CD14-positive monocyte (primary cell): ENCODE measurements around the gene RPS25. TPM values are rescaled to one million over a fixed set of nuclear protein-coding genes. Genes with fewer than 3 reads are reported as not detected.

ENCODE experiments used
- DNase-seq, 3 donors: peaks; one replicate each; pipeline ENCODE4 v3.0.0-alpha.2; 2011 to 2022
- H2AFZ ChIP-seq: 2 replicates; pipeline ENCODE4 v1.6.0; 2012; ENCODE audit warnings: mild to moderate bottlenecking, low read depth, low read length, inconsistent platforms; ENCODE audit not compliant: insufficient read depth, poor library complexity, severe bottlenecking
- H3K27ac ChIP-seq, 2 donors: 1 replicate in 1 of 2; 2 replicates in 1 of 2; pipeline ENCODE4 v1.5.1; 2012 to 2013; ENCODE audit warnings: low read length in 2 of 2, control low read depth in 1 of 2, inconsistent platforms in 1 of 2, low read depth in 1 of 2, mild to moderate bottlenecking in 1 of 2
- H3K27me3 ChIP-seq, 2 donors: one replicate each; pipeline versions ENCODE4 v1.6.0 to v1.6.1; 2011 to 2013; ENCODE audit warnings: low read length in 2 of 2; ENCODE audit not compliant: control insufficient read depth in 2 of 2, insufficient read depth in 2 of 2
- H3K36me3 ChIP-seq, 2 donors: replicated peaks in 1 of 2; 1 replicate in 1 of 2; 2 replicates in 1 of 2; pipeline versions ENCODE4 v1.5.1 to v1.6.1; 2012 to 2013; ENCODE audit warnings: low read length in 2 of 2, control low read depth in 1 of 2, inconsistent platforms in 1 of 2, mild to moderate bottlenecking in 1 of 2; ENCODE audit not compliant: insufficient read depth in 2 of 2, control insufficient read depth in 1 of 2
- H3K4me1 ChIP-seq, 2 donors: 1 replicate in 1 of 2; 2 replicates in 1 of 2; pipeline versions ENCODE4 v1.5.1 to v1.6.1; 2012 to 2013; ENCODE audit warnings: low read length in 2 of 2, control low read depth in 1 of 2, inconsistent platforms in 1 of 2, mild to moderate bottlenecking in 1 of 2, moderate library complexity in 1 of 2; ENCODE audit not compliant: insufficient read depth in 2 of 2, control insufficient read depth in 1 of 2
- H3K4me2 ChIP-seq: replicated peaks from 2 replicates; pipeline ENCODE3; 2012; ENCODE audit warnings: low read length, moderate library complexity, mild to moderate bottlenecking; ENCODE audit not compliant: poor library complexity, severe bottlenecking; ENCODE audit errors: extremely low read depth
- H3K4me3 ChIP-seq, 3 experiments: fragments of 200-600 bp in 1 of 3; sonication (generic) in 1 of 3; replicated peaks in 1 of 3; 1 replicate in 2 of 3; 2 replicates in 1 of 3; pipeline ENCODE4 v1.5.1; 2011 to 2013; ENCODE audit warnings: low read length in 3 of 3, mild to moderate bottlenecking in 3 of 3, control low read depth in 2 of 3, low read depth in 2 of 3, inconsistent platforms in 1 of 3, moderate library complexity in 1 of 3
- H3K79me2 ChIP-seq: 2 replicates; pipeline ENCODE4 v1.6.0; 2012; ENCODE audit warnings: mild to moderate bottlenecking, control low read depth, inconsistent platforms, low read length, moderate library complexity; ENCODE audit not compliant: insufficient read depth
- H3K9ac ChIP-seq: 2 replicates; pipeline ENCODE4 v1.6.0; 2017; ENCODE audit warnings: low read length, mild to moderate bottlenecking; ENCODE audit not compliant: insufficient read depth, poor library complexity, severe bottlenecking
- H3K9me3 ChIP-seq, 2 donors: replicated peaks in 1 of 2; 1 replicate in 1 of 2; 2 replicates in 1 of 2; pipeline versions ENCODE4 v1.5.1 to v1.6.1; 2012 to 2013; ENCODE audit warnings: low read length in 2 of 2, control low read depth in 1 of 2; ENCODE audit not compliant: control insufficient read depth in 1 of 2, insufficient read depth in 1 of 2
- H4K20me1 ChIP-seq: 2 replicates; pipeline ENCODE4 v1.6.0; 2012; ENCODE audit warnings: mild to moderate bottlenecking, low read length, control low read depth, moderate library complexity; ENCODE audit not compliant: insufficient read depth
- H3K27ac Mint-ChIP-seq, 7 donors: one replicate each; pipeline ENCODE4 v1.8.0; 2020; ENCODE audit warnings: mild to moderate bottlenecking in 7 of 7, mixed read lengths in 7 of 7, moderate library complexity in 6 of 7, inconsistent platforms in 2 of 7
- H3K27me3 Mint-ChIP-seq, 3 donors: one replicate each; pipeline ENCODE4 v1.8.0; 2021 to 2022; ENCODE audit warnings: low read depth in 3 of 3, mild to moderate bottlenecking in 3 of 3, mixed read lengths in 3 of 3, moderate library complexity in 3 of 3, inconsistent platforms in 1 of 3
- H3K36me3 Mint-ChIP-seq, 2 donors: one replicate each; pipeline ENCODE4 v1.8.0; 2020; ENCODE audit warnings: mixed read lengths in 2 of 2, inconsistent platforms in 1 of 2, mild to moderate bottlenecking in 1 of 2
- H3K4me1 Mint-ChIP-seq: one replicate; pipeline ENCODE4 v1.8.0; 2020; ENCODE audit warnings: mild to moderate bottlenecking, mixed read lengths
- H3K4me3 Mint-ChIP-seq, 2 donors: one replicate each; pipeline ENCODE4 v1.8.0; 2020; ENCODE audit warnings: mild to moderate bottlenecking in 2 of 2, mixed read lengths in 2 of 2, moderate library complexity in 1 of 2
- H3K9me3 Mint-ChIP-seq, 7 donors: one replicate each; pipeline ENCODE4 v1.8.0; 2020 to 2022; ENCODE audit warnings: mixed read lengths in 7 of 7, mild to moderate bottlenecking in 6 of 7, moderate library complexity in 6 of 7, inconsistent platforms in 2 of 7
- CTCF ChIP-seq: fragments of 200-600 bp; IDR thresholded peaks from one replicate; pipeline ENCODE4 v1.8.0; 2022; ENCODE audit warnings: antibody characterized with exemption, mild to moderate bottlenecking
- WGBS: methylation state at CpG from one replicate; pipeline ENCODE4 v1.1.5; 2013; ENCODE audit warnings: missing lambda C conversion rate; ENCODE audit not compliant: insufficient coverage; 5-methylcytosine and 5-hydroxymethylcytosine counted together
- intact Hi-C, 2 donors: fragments of 100-400 bp; cut with micrococcal nuclease; formaldehyde crosslinking; loops; one replicate each; pipeline versions ENCODE4 v1.15.0 to v1.15.1; 2023
- polyA plus RNA-seq, 3 donors: library from polyadenylated mRNA; depleted of rRNA in 1 of 3; unstranded in 2 of 3; stranded (reverse) in 1 of 3; fragments of 300-500 nt in 2 of 3; fragments of >200 nt in 1 of 3; fragmentation: Illumina TruSeq in 2 of 3; gene quantifications; 1 replicate in 2 of 3; 2 replicates in 1 of 3; pipeline ENCODE4 v1.2.3, GENCODE V29; 2012 to 2021

Gene RPS25
- polyA plus RNA-seq, 3 donors: 1,137 to 1,336 (median 1,264) TPM

- no peak for DNase-seq
- intact Hi-C loops: loop anchor here (1.0 to 5.0 kb wide), 3 partner anchors 10 to 33 kb away; partner anchors contain the start of genes CENATAC (in 1 of the 2) and HYOU1 (in 1 of the 2)
- H3K4me3 Mint-ChIP-seq: peak overlapping the region; percentile 81 to 85
Observed at GRCh38 chr11:119030029-119030328, 11.8 kb upstream of the RPS25 start.

GRCh38 chr11:119029340-119030028 is 11.3 kb upstream of the RPS25 start:
- Histone ChIP-seq H3K9me3 (no peaks in the 10 kb centered on the region), H3K4me3 (peak overlapping the region in 1 of 3 experiments; percentile 97), H2AFZ (peak overlapping the region; percentile 100), H3K36me3 (peaks cover 11 to 21% of the 10 kb centered on the region in 2 donors), H3K27ac (no peak overlapping the region), H3K9ac (peak overlapping the region; percentile 59), H4K20me1 (no peaks in the 10 kb centered on the region), H3K4me2 (peak overlapping the region; percentile 99), H3K4me1 (peaks cover 8 to 15% of the 10 kb centered on the region in 2 donors), H3K27me3 (no peaks in the 10 kb centered on the region), H3K79me2 (peaks cover 3% of the 10 kb centered on the region)
- intact Hi-C loops: loop anchor here (1.0 to 5.0 kb wide), 3 partner anchors 9 to 32 kb away; partner anchors contain the start of genes CENATAC (in 1 of the 2) and HYOU1 (in 1 of the 2)
- Mint-ChIP-seq H3K36me3 (peaks cover 20 to 22% of the 10 kb centered on the region in 2 donors), H3K9me3 (no peaks in the 10 kb centered on the region), H3K4me1 (peaks cover 16% of the 10 kb centered on the region), H3K27me3 (no peaks in the 10 kb centered on the region), H3K4me3 (peak overlapping the region; percentile 81 to 85), H3K27ac (peak overlapping the region in 2 of 7 donors; percentile 13 to 63)
- TF ChIP-seq CTCF: no peak
- no peak for DNase-seq
- WGBS: 55% methylated on average over 7 of the region's 10 CpGs

More at GRCh38 chr11:119030029-119030328, 11.8 kb upstream of the RPS25 start:
- peaks cover 8 to 15% of the 10 kb centered on the region in 2 donors for H3K4me1 ChIP-seq
- peaks cover 16% of the 10 kb centered on the region for H3K4me1 Mint-ChIP-seq
- no peak overlapping the region for H3K27ac ChIP-seq
- WGBS: 3% methylated on average over 13 of the region's 13 CpGs
- peak overlapping the region; percentile 100 for H2AFZ ChIP-seq
- H3K9me3 ChIP-seq: no peaks in the 10 kb centered on the region
- H3K27me3 Mint-ChIP-seq: no peaks in the 10 kb centered on the region
- no peak for TF ChIP-seq CTCF
- H3K9ac ChIP-seq: peak overlapping the region; percentile 59
- H4K20me1 ChIP-seq: no peaks in the 10 kb centered on the region
- H3K27ac Mint-ChIP-seq: peak overlapping the region in 1 of 7 donors; percentile 63
- peak overlapping the region; percentile 99 for H3K4me2 ChIP-seq
- no peaks in the 10 kb centered on the region for H3K27me3 ChIP-seq
- peaks cover 3% of the 10 kb centered on the region for H3K79me2 ChIP-seq
- peaks cover 6 to 16% of the 10 kb centered on the region in 2 donors for H3K36me3 ChIP-seq
- peak overlapping the region; percentile 76 to 97 (median 84) for H3K4me3 ChIP-seq
- peaks cover 16 to 17% of the 10 kb centered on the region in 2 donors for H3K36me3 Mint-ChIP-seq
- H3K9me3 Mint-ChIP-seq: no peaks in the 10 kb centered on the region
